Fibroblast of skin of right biceps (primary cell): ENCODE measurements around the gene ITGAD.
"Not testable (repeated sequence)": the region's sequence is repeated elsewhere in the genome, so short reads cannot be mapped to it uniquely, and the experiment has no call there.

Experiments used
- DNase-seq: peaks from one replicate; pipeline ENCODE4 v3.0.0-alpha.2; 2013

Gene ITGAD

DNA sequence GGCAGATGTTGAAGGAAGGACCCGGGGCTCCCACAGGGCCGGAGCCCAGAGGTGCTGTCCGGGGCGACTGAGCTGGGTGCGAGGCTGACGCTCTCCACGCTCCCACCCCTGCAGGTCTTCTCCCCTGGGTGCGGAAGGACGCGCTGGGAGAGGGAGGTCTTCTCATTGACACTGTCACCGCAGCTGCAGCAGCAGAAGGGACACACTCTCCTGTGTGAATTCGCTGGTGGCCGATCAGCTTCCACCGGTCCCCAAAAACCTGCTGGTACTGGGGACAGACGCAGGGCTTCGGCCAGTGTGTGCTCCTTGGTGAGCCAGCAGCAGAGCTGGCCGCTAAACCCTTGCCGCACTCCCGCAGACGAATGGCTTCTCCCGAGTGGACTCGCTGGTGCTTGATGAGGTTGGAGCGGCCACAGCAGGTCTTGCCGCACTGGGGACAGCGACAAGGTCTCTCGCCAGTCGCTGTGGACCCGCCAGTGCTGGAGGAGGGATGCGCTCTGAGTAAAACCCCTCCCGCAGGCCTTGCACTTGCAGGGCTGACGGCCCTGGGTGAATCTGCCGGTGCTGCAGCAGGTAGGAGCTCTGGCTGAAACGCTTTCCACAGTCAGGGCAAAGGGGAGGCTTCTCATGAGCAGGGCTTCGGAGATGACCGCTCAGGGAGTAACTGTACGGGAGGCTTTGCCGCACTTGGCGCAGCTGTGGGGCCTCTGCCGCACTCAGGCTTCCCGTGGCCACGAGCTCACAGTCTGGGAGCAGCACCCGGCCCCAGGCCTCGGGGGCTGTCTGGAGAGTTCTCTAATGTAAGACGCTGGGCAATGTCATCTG, 43.3 kb downstream of the ITGAD start:
- no peak for DNase-seq

DNA sequence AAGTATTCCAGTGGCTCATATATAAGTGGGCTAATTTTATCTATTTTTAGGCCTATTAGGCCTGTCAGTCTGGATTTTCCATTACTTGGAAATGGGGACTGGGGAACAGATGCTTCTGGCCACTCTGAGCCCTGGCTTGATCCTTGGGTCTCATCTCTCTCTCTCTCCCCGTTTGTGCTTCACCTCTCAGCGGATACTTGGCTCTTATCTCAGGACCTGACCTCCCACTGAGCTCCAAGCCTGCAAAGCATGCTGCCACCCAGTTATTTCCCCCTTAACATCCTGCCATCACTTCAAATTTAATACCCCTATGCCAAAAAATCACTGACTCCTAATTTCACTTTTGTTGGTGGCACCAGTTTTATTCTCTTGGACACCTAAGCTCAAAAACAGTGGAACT, 45.3 kb downstream of the ITGAD start:
- no peak for DNase-seq

DNA sequence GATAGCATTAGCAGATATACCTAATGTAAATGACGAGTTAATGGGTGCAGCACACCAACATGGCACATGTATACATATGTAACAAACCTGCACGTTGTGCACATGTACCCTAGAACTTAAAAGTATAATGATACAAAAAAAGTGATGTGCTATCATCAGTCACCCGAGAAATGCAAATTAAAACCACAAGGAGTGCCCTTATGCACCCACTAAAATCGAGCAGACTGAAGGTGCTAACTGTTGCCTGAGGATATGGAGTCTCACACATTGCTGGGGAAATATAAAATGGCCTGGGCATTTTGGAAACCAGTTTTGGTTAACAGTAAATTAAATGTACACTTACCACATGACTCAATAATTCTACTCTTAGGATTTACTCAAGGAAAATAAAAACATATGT, 45.9 kb downstream of the ITGAD start:
- DNase-seq = not testable (repeated sequence)

DNA sequence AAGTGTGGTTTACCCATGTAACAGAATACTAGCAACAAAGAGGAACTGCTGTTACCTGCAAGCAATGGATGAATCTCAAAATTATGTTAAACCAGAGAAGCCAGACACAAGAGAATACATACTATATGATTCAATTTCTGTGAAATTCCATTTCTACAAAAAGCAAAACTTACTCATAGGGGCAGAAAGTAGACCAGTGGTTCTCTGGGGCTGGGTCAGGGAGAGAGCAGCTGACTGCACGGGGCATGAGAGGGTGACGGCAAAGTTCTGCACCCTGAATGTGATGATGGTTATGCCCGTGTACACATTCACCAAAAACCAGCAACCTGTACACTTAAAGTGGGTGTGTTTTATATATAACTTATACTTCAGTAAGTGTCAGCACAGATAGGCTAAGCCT, 46.4 kb downstream of the ITGAD start:
- DNase-seq = no peak

GRCh38 chr16:31440516-31441184, 47.5 kb downstream of the ITGAD start:
- peak; percentile 34 for DNase-seq

GRCh38 chr16:31441956-31442355, 48.8 kb downstream of the ITGAD start:
- DNase-seq = no peak

GRCh38 chr16:31445931-31446330, 52.8 kb downstream of the ITGAD start:
- DNase-seq = not testable (repeated sequence)

- DNase-seq = no peak
These were observed 58.1 kb downstream of the ITGAD start for GRCh38 chr16:31451201-31451600.

DNA sequence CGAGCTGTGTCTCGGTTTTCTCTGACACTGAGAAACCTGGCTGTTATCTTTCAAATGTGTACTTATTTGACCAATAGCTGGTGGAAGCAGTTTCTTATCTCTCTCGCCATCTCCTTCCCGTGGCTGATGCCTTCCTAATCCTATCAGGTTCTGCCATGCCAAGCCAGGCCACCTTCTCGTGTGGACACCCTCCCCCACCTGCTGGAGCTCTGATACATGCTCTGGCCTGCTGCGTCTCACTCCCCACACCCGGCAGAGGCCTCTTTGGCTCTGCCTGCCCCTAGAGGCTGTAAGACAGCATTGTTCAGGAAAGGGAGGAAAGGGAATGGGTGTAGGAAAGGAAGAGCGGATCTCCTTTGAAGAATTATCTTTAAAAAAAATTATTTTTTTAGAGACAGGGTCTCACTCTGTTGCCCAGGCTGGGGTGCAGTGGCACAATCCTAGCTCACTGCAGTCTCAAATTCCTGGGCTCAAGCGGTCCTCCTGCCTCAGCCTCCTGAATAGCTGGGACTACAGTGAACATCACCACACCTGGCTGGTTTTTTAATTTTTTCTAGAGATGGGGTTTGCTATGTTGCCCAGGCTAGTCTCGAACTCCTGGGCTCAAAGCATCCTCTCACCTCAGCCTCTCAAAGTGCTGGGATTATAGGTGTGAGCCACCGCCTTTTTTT, 58.7 kb downstream of the ITGAD start:
- peak; percentile 79 for DNase-seq

DNA sequence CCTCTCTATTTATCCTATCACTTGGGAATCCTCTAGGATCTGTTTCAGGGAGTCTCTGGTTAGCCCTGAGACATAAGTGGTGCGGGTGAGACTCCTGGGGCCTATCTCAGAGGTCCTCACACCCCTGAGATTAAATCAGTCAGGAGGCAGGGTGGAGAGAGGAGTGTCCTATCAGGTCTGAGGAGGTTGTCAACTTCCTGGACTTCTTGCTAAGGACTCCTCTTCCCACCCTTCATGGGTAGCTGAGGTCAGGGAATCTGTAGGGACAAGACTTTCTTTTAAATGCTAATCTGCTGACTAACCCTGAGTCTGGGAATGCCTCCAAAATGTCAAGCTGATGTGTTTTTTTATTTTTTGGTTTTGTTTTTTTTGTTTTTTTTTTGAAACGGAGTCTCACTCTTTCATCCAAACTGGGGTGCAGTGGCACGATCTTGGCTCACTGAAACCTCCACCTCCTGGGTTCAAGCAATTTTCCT, 59.5 kb downstream of the ITGAD start:
- DNase-seq = peak; percentile 93

DNA sequence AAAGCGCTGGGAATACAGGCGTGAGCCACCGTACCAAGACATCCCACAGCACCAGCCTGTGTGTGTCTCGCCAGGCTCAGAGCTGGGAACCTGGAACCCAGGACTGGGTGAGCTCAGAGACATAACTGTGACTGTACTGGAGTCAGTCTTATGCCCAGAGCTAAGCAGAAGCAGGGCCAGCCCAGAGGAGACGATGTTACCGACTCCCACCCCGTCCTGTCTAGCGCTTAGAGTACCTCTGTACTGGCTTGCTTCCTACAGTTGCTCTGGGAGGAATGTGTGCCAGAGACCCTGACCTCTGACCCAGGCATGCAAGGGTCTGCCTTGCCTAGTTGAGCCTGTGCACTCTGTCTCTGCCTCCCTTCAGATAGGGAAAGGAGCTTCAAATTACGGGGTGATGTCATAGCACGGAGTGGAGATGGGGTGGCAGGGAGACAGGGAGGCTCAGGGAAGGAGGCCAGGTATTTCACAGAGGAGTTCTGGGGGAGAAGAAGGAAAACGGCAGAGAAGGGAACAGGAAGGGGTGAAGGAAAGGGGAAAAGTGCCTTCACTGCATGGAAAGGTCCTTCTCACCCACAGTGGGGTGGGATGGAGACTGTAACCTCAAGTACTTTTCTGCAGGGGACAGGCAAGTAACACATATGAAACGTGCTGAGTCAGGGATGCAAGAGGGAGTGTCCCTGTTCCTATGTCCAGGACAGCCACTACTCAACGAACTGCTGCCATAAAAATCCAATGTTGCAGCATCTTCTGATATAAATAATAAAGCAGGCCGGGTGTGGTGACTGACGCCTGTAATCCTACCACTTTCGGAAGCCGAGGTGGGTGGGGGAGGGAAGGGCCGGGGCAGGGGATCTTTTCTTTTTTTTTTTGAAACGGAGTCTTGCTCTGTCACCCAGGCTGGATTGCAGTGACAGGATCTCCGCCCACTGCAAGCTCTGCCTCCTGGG, 60.4 kb downstream of the ITGAD start:
- DNase-seq = peak; percentile 62

GRCh38 chr16:31455601-31456314, 62.6 kb downstream of the ITGAD start:
- DNase-seq = no peak

DNA sequence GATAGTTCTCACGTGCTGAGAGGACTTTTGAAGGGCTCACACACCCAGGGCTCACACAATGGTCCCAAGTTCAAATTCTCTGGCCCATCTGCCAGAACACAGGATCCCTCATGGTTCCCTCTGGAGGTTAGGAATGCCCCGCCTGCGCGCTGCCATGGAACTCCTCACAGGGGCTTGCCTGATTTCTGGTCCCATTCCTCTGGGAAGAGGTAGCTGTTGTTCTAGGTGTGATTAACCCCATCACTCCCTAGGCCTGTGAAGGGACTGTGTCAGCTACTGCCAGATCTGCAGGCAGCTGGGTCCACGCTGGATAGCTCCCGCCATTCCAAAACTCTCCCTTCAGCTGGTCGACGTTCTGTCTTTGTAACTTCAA, 63.8 kb downstream of the ITGAD start:
- DNase-seq = no peak

DNA sequence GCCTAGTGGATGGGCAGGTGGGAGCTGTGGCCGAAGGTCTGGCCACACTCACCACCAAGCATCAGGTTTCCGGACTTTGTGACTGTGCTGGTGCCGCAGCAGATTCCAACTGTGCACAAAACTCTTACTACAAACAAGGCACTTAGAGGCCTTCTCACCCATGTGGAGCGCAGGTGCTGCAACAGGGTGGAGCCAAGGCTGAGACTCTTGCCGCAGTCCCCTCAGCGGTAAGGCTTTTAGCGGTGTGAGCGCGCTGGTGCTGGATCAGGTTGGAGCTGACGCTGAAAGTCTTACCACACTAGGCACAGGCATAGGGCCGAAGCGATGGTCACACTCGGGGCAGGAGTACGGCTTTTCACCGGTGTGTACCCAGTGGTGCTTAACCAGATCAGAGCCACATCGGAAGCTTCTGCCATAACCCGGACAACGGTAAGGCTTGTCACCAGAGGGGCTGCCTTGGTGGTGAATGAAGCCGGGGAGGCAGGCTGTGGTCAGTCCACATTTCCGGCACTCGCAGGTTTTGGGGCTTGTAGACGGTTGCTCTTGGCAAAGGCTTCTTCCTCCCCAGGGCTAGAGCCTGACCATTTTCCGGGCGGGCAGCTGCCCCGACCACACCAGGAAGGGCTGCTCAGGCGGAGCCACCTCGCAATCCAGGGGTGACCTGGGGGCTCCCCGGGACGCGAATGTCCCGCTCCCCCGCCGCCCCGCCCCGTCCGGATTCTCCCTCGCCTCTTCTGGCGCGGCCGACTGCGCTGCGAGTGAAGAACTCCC, 65.1 kb downstream of the ITGAD start:
- peak; percentile 39 for DNase-seq

- DNase-seq = peak; percentile 98
These were observed 65.9 kb downstream of the ITGAD start, which contains the start of gene ARMC5 for GRCh38 chr16:31458844-31459686. ARMC5 (plus strand) TSS chr16:31459501; CDS start chr16:31459525, 24 bp downstream.

DNA sequence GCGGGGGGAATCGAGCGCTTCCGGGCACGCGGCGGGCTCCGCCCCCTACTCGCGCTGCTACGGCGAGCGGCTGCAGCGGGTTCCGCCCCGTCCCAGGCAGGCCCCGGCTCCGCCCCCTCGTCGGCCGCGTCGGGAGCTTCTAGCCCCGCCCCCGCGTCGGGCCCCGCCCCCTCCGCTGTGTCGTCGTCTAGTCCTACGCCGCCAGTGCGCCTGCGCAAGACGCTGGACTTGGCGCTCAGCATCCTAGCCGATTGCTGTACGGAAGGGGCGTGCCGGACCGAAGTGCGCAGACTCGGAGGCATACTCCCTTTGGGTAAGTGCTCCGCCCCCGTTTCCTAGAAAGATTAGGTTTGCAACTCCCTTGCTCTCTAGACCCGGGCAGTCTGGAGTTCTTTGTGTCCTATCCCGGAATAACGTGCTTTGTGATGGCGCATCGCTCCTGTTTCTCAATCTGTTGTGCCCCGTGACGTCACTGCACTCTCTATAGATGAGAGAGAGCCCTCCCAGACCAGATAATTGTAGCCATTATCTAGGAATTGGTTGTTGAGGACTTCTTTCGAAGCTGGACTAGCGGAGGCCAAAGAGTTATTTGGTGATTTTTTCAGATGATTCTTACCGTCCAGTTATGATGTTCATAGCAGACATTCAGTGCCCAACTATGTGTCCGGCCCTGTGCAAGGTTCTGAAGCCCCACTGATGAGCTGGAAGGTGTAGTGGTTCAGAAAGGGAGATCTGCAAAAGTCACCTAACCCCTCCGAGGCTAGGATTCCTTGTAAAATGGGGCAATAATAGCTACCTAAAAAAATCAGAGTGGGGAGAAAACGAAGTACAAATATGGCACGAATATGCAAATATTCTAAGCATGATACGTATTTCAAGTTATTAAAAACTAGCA, 66.8 kb downstream of the ITGAD start:
- DNase-seq = peak; percentile 99

DNA sequence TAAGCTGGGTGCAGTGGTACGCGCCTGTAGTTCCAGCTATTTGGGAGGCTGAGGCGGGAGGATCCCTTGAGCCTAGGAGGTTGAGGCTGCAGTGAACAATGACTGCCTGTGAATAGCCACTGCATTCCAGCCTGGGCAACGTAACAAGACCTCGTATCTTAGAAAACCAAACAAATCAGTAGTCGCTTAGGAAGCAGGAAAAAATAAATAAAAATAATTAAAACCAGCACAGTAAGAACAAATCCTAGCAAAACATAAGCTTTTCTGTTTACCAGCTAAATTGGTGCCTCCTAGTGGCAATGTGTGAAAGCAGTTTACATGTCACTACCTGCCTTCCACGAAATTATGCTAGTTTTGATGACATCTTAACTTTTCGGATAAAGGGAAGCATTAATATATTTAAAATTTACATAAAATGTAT, 67.5 kb downstream of the ITGAD start:
- peak; percentile 63 for DNase-seq

DNA sequence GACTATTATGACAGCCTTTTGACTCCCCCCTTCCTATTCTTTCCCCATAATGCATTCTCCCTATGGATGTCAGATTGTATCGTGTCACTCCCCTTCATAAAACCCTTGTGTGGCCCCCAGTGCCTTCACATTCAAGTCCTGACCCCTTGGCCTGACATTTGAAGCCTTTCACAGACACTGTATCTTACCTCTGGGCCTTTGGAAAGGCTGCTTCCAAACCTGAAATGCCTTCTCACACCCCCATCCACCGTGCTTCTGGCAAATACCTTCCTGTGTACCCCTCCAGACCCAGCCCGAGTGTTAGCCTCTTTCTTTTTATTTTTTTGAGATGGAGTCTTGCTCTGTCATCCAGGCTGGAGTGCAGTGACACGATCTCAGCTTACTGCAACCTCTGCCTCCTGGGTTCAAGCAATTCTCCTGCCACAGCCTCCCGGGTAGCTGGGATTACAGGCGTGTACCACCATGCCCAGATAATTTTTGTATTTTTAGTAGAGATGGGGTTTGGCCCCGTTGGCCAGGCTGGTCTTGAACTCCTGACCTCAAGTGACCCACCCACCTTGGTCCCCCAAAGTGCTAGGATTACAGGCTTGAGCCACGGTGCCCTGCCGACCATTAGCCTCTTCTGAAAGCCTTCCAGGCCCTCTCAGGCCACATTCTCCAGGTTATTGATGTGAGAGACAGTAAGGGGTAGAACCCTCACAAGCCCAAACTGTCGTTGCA, 68.2 kb downstream of the ITGAD start:
- DNase-seq = no peak
